Prostate gland (tissue), 2 donors: ENCODE results near the gene GRPEL1.
"Not testable (repeated sequence)": the region's sequence is repeated elsewhere in the genome, so short reads cannot be mapped to it uniquely, and the experiment has no call there.

Experiments
- POLR2A ChIP-seq: fragments of 450-650 bp; IDR thresholded peaks from one replicate; pipeline ENCODE4 v1.6.1; 2016; ENCODE audit warnings: antibody characterized with exemption, mild to moderate bottlenecking
- POLR2AphosphoS5 ChIP-seq: sonication (generic); formaldehyde crosslinking; IDR thresholded peaks from one replicate; pipeline ENCODE4 v1.6.1; 2017; ENCODE audit warnings: antibody characterized with exemption
- TF ChIP-seq, protein P1 (sequence below), 4 experiments: fragments of 200-600 bp in 2 of 4; fragments of 450-650 bp in 2 of 4; sonication (generic) in 2 of 4; IDR thresholded peaks; 1 replicate in 3 of 4; 2 replicates in 1 of 4; pipeline ENCODE4 v1.5.1; 2016 to 2019; ENCODE audit warnings: antibody characterized with exemption in 4 of 4, mild to moderate bottlenecking in 2 of 4, moderate library complexity in 2 of 4

- TF ChIP-seq, protein P1, sequence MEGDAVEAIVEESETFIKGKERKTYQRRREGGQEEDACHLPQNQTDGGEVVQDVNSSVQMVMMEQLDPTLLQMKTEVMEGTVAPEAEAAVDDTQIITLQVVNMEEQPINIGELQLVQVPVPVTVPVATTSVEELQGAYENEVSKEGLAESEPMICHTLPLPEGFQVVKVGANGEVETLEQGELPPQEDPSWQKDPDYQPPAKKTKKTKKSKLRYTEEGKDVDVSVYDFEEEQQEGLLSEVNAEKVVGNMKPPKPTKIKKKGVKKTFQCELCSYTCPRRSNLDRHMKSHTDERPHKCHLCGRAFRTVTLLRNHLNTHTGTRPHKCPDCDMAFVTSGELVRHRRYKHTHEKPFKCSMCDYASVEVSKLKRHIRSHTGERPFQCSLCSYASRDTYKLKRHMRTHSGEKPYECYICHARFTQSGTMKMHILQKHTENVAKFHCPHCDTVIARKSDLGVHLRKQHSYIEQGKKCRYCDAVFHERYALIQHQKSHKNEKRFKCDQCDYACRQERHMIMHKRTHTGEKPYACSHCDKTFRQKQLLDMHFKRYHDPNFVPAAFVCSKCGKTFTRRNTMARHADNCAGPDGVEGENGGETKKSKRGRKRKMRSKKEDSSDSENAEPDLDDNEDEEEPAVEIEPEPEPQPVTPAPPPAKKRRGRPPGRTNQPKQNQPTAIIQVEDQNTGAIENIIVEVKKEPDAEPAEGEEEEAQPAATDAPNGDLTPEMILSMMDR (IDR thresholded peaks at IDR 0.05) = not testable (repeated sequence)
- not testable (repeated sequence) for TF ChIP-seq POLR2AphosphoS5, POLR2A
Observed at GRCh38 chr4:7102516-7102909, 34.6 kb upstream of the GRPEL1 start.
